Transverse colon (tissue), 3 donors: ENCODE measurements around the gene KCNT2.

Experiments
- CTCF ChIP-seq, 5 experiments: fragments of 200-600 bp in 3 of 5; fragments of 450-650 bp in 2 of 5; sonication (generic) in 3 of 5; IDR thresholded peaks; 1 replicate in 2 of 5; 2 replicates in 3 of 5; pipeline ENCODE4 v1.5.1; 2016 to 2017; ENCODE audit warnings: antibody characterized with exemption in 5 of 5, inconsistent platforms in 3 of 5, mild to moderate bottlenecking in 2 of 5, moderate library complexity in 1 of 5
- EP300 ChIP-seq: sonication (generic); formaldehyde crosslinking; IDR thresholded peaks from one replicate; pipeline ENCODE4 v1.6.1; 2017; ENCODE audit warnings: antibody characterized with exemption, low read depth

- TF ChIP-seq CTCF (IDR thresholded peaks at IDR 0.05) (no peak), EP300 (no peak)
Observed at GRCh38 chr1:196357913-196358312, 250.3 kb downstream of the KCNT2 start.
